ENCODE measurements around the gene CTCFL. TPM values are rescaled to one million over a fixed set of nuclear protein-coding genes. Genes with fewer than 3 reads are reported as not detected.

Gene CTCFL
- total RNA-seq, 3 donors from 2014 or later (not counting 1 experiment from before 2014, with no cell fraction given), result not detected

DNA sequence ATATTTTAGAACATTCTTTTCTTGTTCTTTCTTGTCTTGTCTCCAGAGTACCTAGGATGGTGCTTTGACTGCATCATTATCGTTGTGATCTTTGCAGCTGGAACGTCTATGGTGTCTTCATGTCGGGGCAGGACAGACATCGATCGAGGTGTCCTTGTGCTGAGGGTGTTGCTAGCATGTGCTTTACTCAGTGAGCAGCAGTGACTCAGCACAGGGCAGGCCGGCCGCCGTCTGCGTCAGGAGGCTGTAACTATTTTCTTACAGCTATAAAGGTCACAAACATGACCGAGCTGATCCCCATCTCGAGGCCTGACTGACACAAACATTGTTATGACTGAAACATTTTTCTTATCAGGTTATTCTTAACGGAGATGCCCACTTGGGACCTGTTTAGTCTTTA lies 14.9 kb upstream of the CTCFL start:
- H3K36me3 ChIP-seq (ENCODE audit: control insufficient read depth, insufficient read depth, low read length), result no peaks in the 10 kb centered on the region
- no peak overlapping the region for H3K27ac Mint-ChIP-seq
- no peak for ATAC-seq

DNA sequence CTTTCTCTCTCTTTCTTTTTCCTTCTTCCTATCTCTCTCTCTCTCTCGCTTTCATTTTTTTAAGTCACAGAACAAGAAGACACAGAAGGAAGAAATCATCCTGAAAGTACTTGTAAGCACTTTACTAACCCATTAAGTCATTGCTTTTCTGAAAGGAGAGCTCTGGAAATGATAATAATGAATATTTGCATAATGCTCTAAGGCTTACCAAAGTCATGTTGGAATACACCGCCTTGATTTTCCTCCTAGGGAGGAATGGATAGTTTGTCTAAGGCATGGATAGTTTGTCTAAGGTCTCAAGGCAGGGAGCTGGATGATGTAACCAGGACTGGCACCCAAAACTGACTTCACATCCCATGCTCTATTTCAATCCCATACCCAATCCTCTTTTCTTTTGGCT lies 12.9 kb upstream of the CTCFL start:
- DNase-seq (no peak), ATAC-seq (no peak)
- Histone ChIP-seq H3K27ac (ENCODE audit: low read length) (no peak overlapping the region), H3K36me3 (ENCODE audit: control insufficient read depth, insufficient read depth, low read length) (no peaks in the 10 kb centered on the region), H3K9me3 (ENCODE audit: control insufficient read depth, insufficient read depth, low read length) (no peaks in the 10 kb centered on the region), H3K4me3 (ENCODE audit: low read length) (no peak overlapping the region), H3K27me3 (ENCODE audit: control insufficient read depth, insufficient read depth, low read length) (no peaks in the 10 kb centered on the region), H3K4me1 (ENCODE audit: control insufficient read depth, insufficient read depth, low read length) (no peaks in the 10 kb centered on the region)
- TF ChIP-seq, protein P1, sequence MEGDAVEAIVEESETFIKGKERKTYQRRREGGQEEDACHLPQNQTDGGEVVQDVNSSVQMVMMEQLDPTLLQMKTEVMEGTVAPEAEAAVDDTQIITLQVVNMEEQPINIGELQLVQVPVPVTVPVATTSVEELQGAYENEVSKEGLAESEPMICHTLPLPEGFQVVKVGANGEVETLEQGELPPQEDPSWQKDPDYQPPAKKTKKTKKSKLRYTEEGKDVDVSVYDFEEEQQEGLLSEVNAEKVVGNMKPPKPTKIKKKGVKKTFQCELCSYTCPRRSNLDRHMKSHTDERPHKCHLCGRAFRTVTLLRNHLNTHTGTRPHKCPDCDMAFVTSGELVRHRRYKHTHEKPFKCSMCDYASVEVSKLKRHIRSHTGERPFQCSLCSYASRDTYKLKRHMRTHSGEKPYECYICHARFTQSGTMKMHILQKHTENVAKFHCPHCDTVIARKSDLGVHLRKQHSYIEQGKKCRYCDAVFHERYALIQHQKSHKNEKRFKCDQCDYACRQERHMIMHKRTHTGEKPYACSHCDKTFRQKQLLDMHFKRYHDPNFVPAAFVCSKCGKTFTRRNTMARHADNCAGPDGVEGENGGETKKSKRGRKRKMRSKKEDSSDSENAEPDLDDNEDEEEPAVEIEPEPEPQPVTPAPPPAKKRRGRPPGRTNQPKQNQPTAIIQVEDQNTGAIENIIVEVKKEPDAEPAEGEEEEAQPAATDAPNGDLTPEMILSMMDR (IDR thresholded peaks at IDR 0.05), result no peak
- no peak overlapping the region for H3K4me3 Mint-ChIP-seq
- H3K9me3 Mint-ChIP-seq, result no peaks in the 10 kb centered on the region
- no peaks in the 10 kb centered on the region for H3K4me1 Mint-ChIP-seq
- no peaks in the 10 kb centered on the region for H3K36me3 Mint-ChIP-seq
- 80% methylated on average over 1 of the region's 2 CpGs for WGBS (ENCODE audit: insufficient coverage)
- H3K27ac Mint-ChIP-seq, result no peak overlapping the region
- intact Hi-C loops (cut with micrococcal nuclease), result no loop called here
- H3K27me3 Mint-ChIP-seq (ENCODE audit: low read depth in 2 of 2), result peaks cover 24 to 54% of the 10 kb centered on the region in 2 donors

More for the DNA sequence above, 14.9 kb upstream of the CTCFL start:
- WGBS (ENCODE audit: insufficient coverage), result 83% methylated on average over 12 of the region's 12 CpGs
- Histone ChIP-seq H3K4me3 (ENCODE audit: low read length) (no peak overlapping the region), H3K9me3 (ENCODE audit: control insufficient read depth, insufficient read depth, low read length) (no peaks in the 10 kb centered on the region), H3K27me3 (ENCODE audit: control insufficient read depth, insufficient read depth, low read length) (no peaks in the 10 kb centered on the region), H3K27ac (ENCODE audit: low read length) (no peak overlapping the region), H3K4me1 (ENCODE audit: control insufficient read depth, insufficient read depth, low read length) (no peaks in the 10 kb centered on the region)
- H3K9me3 Mint-ChIP-seq, result no peaks in the 10 kb centered on the region
- DNase-seq, result no peak
- intact Hi-C loops (cut with micrococcal nuclease), result no loop called here
- H3K4me3 Mint-ChIP-seq, result no peak overlapping the region
- peaks cover 16 to 45% of the 10 kb centered on the region in 2 donors for H3K27me3 Mint-ChIP-seq (ENCODE audit: low read depth in 2 of 2)
- H3K4me1 Mint-ChIP-seq, result no peaks in the 10 kb centered on the region
- TF ChIP-seq, protein P1 (IDR thresholded peaks at IDR 0.05), result no peak
- no peaks in the 10 kb centered on the region for H3K36me3 Mint-ChIP-seq

DNA sequence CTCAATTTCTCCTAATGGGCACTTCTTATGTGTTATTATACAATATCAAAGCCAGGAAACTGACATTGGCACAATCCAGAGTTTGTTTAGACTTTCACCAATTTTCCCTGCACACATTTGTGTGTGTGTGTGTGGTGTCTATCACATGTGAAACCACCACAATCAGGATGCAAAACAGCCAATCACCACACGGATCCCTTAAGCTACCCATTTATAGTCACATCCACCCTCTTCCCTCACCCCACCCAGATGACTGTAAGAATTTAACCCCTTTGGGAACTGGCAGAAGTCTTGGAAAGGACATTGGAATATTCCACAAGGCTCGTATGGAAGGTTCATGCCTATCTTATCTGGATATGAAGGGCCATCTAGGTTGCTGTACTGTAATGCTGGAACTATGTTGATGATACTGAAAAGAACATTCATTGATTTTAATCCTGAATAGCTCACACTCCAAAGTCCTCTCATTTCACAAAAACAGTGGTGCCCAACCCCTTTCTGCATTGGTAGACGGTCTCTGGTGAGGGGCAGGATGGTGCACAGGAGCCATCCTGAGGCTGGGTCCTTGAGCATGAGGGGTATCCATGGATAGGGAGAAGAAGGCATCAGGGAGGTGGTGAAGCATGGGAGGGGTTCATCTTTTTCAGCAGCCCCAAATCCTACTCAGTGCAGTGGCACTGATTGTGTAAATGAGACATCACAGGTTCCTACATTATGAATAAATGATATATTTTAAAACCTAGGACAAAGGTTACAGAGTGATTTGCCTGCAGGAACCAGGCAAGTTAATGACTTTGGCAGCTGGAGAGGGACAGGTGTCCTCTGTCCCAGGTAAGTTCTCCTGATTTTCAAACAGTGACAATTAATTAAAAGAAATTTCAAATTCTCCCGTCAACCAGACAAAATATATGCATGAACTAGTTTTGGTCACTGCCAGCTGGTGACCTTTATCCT lies 12.1 kb upstream of the CTCFL start:
- H3K4me1 Mint-ChIP-seq, result no peaks in the 10 kb centered on the region
- 79% methylated on average over 4 of the region's 4 CpGs for WGBS (ENCODE audit: insufficient coverage)
- DNase-seq, result no peak
- H3K36me3 ChIP-seq (ENCODE audit: control insufficient read depth, insufficient read depth, low read length), result no peaks in the 10 kb centered on the region
- no peaks in the 10 kb centered on the region for H3K9me3 ChIP-seq (ENCODE audit: control insufficient read depth, insufficient read depth, low read length)
- H3K36me3 Mint-ChIP-seq, result no peaks in the 10 kb centered on the region
- ATAC-seq, result no peak
- TF ChIP-seq, protein P1 (IDR thresholded peaks at IDR 0.05), result no peak
- H3K9me3 Mint-ChIP-seq, result no peaks in the 10 kb centered on the region
- no peaks in the 10 kb centered on the region for H3K4me1 ChIP-seq (ENCODE audit: control insufficient read depth, insufficient read depth, low read length)
- peaks cover 27 to 54% of the 10 kb centered on the region in 2 donors for H3K27me3 Mint-ChIP-seq (ENCODE audit: low read depth in 2 of 2)
- intact Hi-C loops (cut with micrococcal nuclease), result no loop called here
- H3K4me3 ChIP-seq (ENCODE audit: low read length), result no peak overlapping the region
- H3K27ac Mint-ChIP-seq, result no peak overlapping the region
- H3K27me3 ChIP-seq (ENCODE audit: control insufficient read depth, insufficient read depth, low read length), result no peaks in the 10 kb centered on the region
- no peak overlapping the region for H3K4me3 Mint-ChIP-seq
- H3K27ac ChIP-seq (ENCODE audit: low read length), result no peak overlapping the region

Data from natural killer cell (primary cell).